ENCODE data around the gene CYLC2. TPM values are rescaled to one million over a fixed set of nuclear protein-coding genes. Genes with fewer than 3 reads are reported as not detected.

CYLC2 gene, protein sequence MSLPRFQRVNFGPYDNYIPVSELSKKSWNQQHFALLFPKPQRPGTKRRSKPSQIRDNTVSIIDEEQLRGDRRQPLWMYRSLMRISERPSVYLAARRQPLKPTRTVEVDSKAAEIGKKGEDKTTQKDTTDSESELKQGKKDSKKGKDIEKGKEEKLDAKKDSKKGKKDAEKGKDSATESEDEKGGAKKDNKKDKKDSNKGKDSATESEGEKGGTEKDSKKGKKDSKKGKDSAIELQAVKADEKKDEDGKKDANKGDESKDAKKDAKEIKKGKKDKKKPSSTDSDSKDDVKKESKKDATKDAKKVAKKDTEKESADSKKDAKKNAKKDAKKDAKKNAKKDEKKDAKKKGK
- polyA plus RNA-seq = not detected
- long read RNA-seq, donor 1 = 0 reads
- long read RNA-seq, donor 2 = 0 reads
- long read RNA-seq, donor 3 = 0 reads
- long read RNA-seq, donor 4 = 0 reads
- long read RNA-seq, donor 5 = 0 reads
- long read RNA-seq, donor 6 = 0 reads
- long read RNA-seq, donor 7 = 0 reads
- long read RNA-seq, donor 8 = 0 reads
- long read RNA-seq, donor 9 = 0 reads
- long read RNA-seq, donor 10 = 0 reads

- Histone ChIP-seq H3K27me3 (ENCODE audit: control insufficient read depth in 3 of 3, insufficient read depth in 3 of 3, low read length in 3 of 3) (no peaks in the 10 kb centered on the region), H3K4me1 (ENCODE audit: control insufficient read depth in 3 of 3, insufficient read depth in 2 of 3, low read depth in 1 of 3, low read length in 2 of 3) (no peaks in the 10 kb centered on the region), H3K9me3 (ENCODE audit: control insufficient read depth in 2 of 2, insufficient read depth in 1 of 2, low read depth in 1 of 2, low read length in 1 of 2) (no peaks in the 10 kb centered on the region), H3K4me3 (ENCODE audit: low read depth in 1 of 3, low read length in 3 of 3) (no peak within 1 kb of the TSS), H3K36me3 (ENCODE audit: control insufficient read depth in 3 of 3, insufficient read depth in 2 of 3, low read depth in 1 of 3, low read length in 3 of 3) (no peaks in the 10 kb centered on the region), H3K27ac (ENCODE audit: low read depth in 1 of 3, low read length in 2 of 3) (no peak within 1 kb of the TSS)
- no peak for FAIRE-seq
- no peak for DNase-seq
Measured at GRCh38 chr9:102995033-102995432, at the start of gene CYLC2. Gene CYLC2 (plus strand): TSS chr9:102995333. CDS start chr9:102995381, 48 bp downstream.

- H3K4me3 ChIP-seq (ENCODE audit: low read depth in 1 of 3, low read length in 3 of 3) = no peak overlapping the region
- H3K36me3 ChIP-seq (ENCODE audit: control insufficient read depth in 3 of 3, insufficient read depth in 2 of 3, low read depth in 1 of 3, low read length in 3 of 3) = no peaks in the 10 kb centered on the region
- FAIRE-seq (no peak), DNase-seq (no peak)
- 33 to 47% (median 36%) methylated on average over 2 of the region's 2 CpGs for WGBS, 3 donors
- H3K27me3 ChIP-seq (ENCODE audit: control insufficient read depth in 3 of 3, insufficient read depth in 3 of 3, low read length in 3 of 3) = no peaks in the 10 kb centered on the region
- no peak overlapping the region for H3K27ac ChIP-seq (ENCODE audit: low read depth in 1 of 3, low read length in 2 of 3)
- H3K4me1 ChIP-seq (ENCODE audit: control insufficient read depth in 3 of 3, insufficient read depth in 2 of 3, low read depth in 1 of 3, low read length in 2 of 3) = no peaks in the 10 kb centered on the region
- no peaks in the 10 kb centered on the region for H3K9me3 ChIP-seq (ENCODE audit: control insufficient read depth in 2 of 2, insufficient read depth in 1 of 2, low read depth in 1 of 2, low read length in 1 of 2)
Measured at GRCh38 chr9:102950346-102950745, 44.8 kb upstream of the CYLC2 start.

- H3K4me3 ChIP-seq (ENCODE audit: low read depth in 1 of 3, low read length in 3 of 3) = no peak overlapping the region
- H3K36me3 ChIP-seq (ENCODE audit: control insufficient read depth in 3 of 3, insufficient read depth in 2 of 3, low read depth in 1 of 3, low read length in 3 of 3) = no peaks in the 10 kb centered on the region
- no peaks in the 10 kb centered on the region for H3K27me3 ChIP-seq (ENCODE audit: control insufficient read depth in 3 of 3, insufficient read depth in 3 of 3, low read length in 3 of 3)
- WGBS, 3 donors = 87 to 94% (median 89%) methylated on average over 7 of the region's 7 CpGs
- H3K9me3 ChIP-seq (ENCODE audit: control insufficient read depth in 2 of 2, insufficient read depth in 1 of 2, low read depth in 1 of 2, low read length in 1 of 2) = peaks cover 0 to 22% of the 10 kb centered on the region in 2 donors
- no peak overlapping the region for H3K27ac ChIP-seq (ENCODE audit: low read depth in 1 of 3, low read length in 2 of 3)
- FAIRE-seq = no peak
- no peak for DNase-seq
- no peaks in the 10 kb centered on the region for H3K4me1 ChIP-seq (ENCODE audit: control insufficient read depth in 3 of 3, insufficient read depth in 2 of 3, low read depth in 1 of 3, low read length in 2 of 3)
Measured at GRCh38 chr9:102966999-102967398, 28.1 kb upstream of the CYLC2 start.

DNA sequence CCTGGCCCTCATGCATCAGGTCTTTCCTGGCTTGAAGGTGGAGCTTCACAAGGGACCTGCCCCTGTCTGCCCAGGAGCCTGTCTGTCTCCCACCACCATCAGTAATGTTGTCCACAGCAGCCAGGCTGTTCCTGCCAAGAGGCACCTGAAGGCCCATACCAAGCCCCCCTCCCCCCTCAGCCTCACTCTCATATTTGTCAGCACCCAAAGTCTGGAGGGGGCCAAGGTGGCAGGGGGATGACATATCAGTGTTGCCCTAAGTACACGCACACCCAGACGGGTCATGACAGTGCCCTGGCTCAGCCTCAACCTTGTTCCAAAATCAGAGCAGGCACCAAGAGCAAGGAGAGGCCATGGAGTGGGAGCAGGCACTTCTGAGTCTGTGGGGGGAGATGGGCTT lies 27.2 kb upstream of the CYLC2 start:
- H3K4me1 ChIP-seq (ENCODE audit: control insufficient read depth in 3 of 3, insufficient read depth in 2 of 3, low read depth in 1 of 3, low read length in 2 of 3) = no peaks in the 10 kb centered on the region
- no peaks in the 10 kb centered on the region for H3K27me3 ChIP-seq (ENCODE audit: control insufficient read depth in 3 of 3, insufficient read depth in 3 of 3, low read length in 3 of 3)
- no peak overlapping the region for H3K27ac ChIP-seq (ENCODE audit: low read depth in 1 of 3, low read length in 2 of 3)
- WGBS, 3 donors = 74 to 88% (median 84%) methylated on average over 2 of the region's 2 CpGs
- DNase-seq (no peak), FAIRE-seq (no peak)
- no peaks in the 10 kb centered on the region for H3K36me3 ChIP-seq (ENCODE audit: control insufficient read depth in 3 of 3, insufficient read depth in 2 of 3, low read depth in 1 of 3, low read length in 3 of 3)
- H3K9me3 ChIP-seq (ENCODE audit: control insufficient read depth in 2 of 2, insufficient read depth in 1 of 2, low read depth in 1 of 2, low read length in 1 of 2) = peaks cover 0 to 22% of the 10 kb centered on the region in 2 donors
- no peak overlapping the region for H3K4me3 ChIP-seq (ENCODE audit: low read depth in 1 of 3, low read length in 3 of 3)

GRCh38 chr9:102972780-102973179 lies 22.4 kb upstream of the CYLC2 start:
- no peaks in the 10 kb centered on the region for H3K27me3 ChIP-seq (ENCODE audit: control insufficient read depth in 3 of 3, insufficient read depth in 3 of 3, low read length in 3 of 3)
- no peaks in the 10 kb centered on the region for H3K4me1 ChIP-seq (ENCODE audit: control insufficient read depth in 3 of 3, insufficient read depth in 2 of 3, low read depth in 1 of 3, low read length in 2 of 3)
- DNase-seq = no peak
- H3K4me3 ChIP-seq (ENCODE audit: low read depth in 1 of 3, low read length in 3 of 3) = no peak overlapping the region
- peaks cover 0 to 12% of the 10 kb centered on the region in 2 donors for H3K9me3 ChIP-seq (ENCODE audit: control insufficient read depth in 2 of 2, insufficient read depth in 1 of 2, low read depth in 1 of 2, low read length in 1 of 2)
- no peak for FAIRE-seq
- 76 to 79% (median 79%) methylated on average over 2 of the region's 2 CpGs for WGBS, 3 donors
- H3K36me3 ChIP-seq (ENCODE audit: control insufficient read depth in 3 of 3, insufficient read depth in 2 of 3, low read depth in 1 of 3, low read length in 3 of 3) = no peaks in the 10 kb centered on the region
- no peak overlapping the region for H3K27ac ChIP-seq (ENCODE audit: low read depth in 1 of 3, low read length in 2 of 3)

DNA sequence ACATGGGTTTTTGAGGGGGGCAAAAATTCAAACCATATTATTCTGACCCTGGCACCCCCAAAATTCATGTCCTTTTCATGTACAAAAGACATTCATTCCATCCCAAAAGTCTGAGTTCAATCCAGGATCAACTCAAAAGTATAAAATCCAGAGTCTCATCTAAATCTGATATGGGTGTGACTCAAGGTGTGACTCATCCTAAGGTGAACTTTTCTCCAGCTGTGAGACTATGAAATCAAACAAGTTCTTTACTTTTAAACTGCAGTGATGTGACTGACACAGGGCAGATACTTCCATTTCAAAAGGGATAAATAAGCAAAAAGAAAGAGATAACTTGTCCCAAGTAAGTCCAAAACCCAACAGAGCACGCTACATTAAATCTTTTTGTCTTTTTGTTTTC lies 20.6 kb upstream of the CYLC2 start:
- FAIRE-seq = no peak

DNA sequence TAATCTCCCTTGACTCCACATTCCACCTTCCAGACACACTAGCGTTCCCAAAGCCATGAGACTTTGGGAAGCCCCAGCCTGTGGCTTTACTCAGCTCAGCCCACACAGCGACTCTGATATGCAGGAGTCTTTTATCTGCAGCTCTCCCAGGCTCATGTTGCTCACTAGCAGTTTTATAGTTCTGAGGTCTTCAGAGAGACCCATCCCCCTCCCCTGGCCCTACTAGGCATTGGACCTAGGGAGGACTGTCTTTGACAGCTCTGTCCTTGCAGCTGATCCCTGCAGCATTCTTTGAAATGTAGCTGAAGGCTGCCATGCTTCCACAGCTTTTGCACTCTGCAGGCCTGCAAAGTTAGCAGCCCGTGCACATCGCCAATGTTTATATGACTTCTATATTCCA lies 19.9 kb upstream of the CYLC2 start:
- Histone ChIP-seq H3K36me3 (ENCODE audit: control insufficient read depth in 3 of 3, insufficient read depth in 2 of 3, low read depth in 1 of 3, low read length in 3 of 3) (no peaks in the 10 kb centered on the region), H3K9me3 (ENCODE audit: control insufficient read depth in 2 of 2, insufficient read depth in 1 of 2, low read depth in 1 of 2, low read length in 1 of 2) (peaks cover 0 to 7% of the 10 kb centered on the region in 2 donors), H3K27ac (ENCODE audit: low read depth in 1 of 3, low read length in 2 of 3) (no peak overlapping the region), H3K4me3 (ENCODE audit: low read depth in 1 of 3, low read length in 3 of 3) (no peak overlapping the region), H3K27me3 (ENCODE audit: control insufficient read depth in 3 of 3, insufficient read depth in 3 of 3, low read length in 3 of 3) (no peaks in the 10 kb centered on the region), H3K4me1 (ENCODE audit: control insufficient read depth in 3 of 3, insufficient read depth in 2 of 3, low read depth in 1 of 3, low read length in 2 of 3) (no peaks in the 10 kb centered on the region)
- DNase-seq (no peak), FAIRE-seq (no peak)
- WGBS, 3 donors = 61 to 74% (median 73%) methylated on average over 4 of the region's 4 CpGs

More for the DNA sequence above, 20.6 kb upstream of the CYLC2 start:
- peak in 1 of 2 donors; percentile 25 for DNase-seq
- no peaks in the 10 kb centered on the region for H3K36me3 ChIP-seq (ENCODE audit: control insufficient read depth in 3 of 3, insufficient read depth in 2 of 3, low read depth in 1 of 3, low read length in 3 of 3)
- H3K27me3 ChIP-seq (ENCODE audit: control insufficient read depth in 3 of 3, insufficient read depth in 3 of 3, low read length in 3 of 3) = no peaks in the 10 kb centered on the region
- no peak overlapping the region for H3K27ac ChIP-seq (ENCODE audit: low read depth in 1 of 3, low read length in 2 of 3)
- 63 to 78% (median 67%) methylated on average over 1 of the region's 1 CpG for WGBS, 3 donors
- H3K4me1 ChIP-seq (ENCODE audit: control insufficient read depth in 3 of 3, insufficient read depth in 2 of 3, low read depth in 1 of 3, low read length in 2 of 3) = no peaks in the 10 kb centered on the region
- peaks cover 0 to 7% of the 10 kb centered on the region in 2 donors for H3K9me3 ChIP-seq (ENCODE audit: control insufficient read depth in 2 of 2, insufficient read depth in 1 of 2, low read depth in 1 of 2, low read length in 1 of 2)
- no peak overlapping the region for H3K4me3 ChIP-seq (ENCODE audit: low read depth in 1 of 3, low read length in 3 of 3)

DNA sequence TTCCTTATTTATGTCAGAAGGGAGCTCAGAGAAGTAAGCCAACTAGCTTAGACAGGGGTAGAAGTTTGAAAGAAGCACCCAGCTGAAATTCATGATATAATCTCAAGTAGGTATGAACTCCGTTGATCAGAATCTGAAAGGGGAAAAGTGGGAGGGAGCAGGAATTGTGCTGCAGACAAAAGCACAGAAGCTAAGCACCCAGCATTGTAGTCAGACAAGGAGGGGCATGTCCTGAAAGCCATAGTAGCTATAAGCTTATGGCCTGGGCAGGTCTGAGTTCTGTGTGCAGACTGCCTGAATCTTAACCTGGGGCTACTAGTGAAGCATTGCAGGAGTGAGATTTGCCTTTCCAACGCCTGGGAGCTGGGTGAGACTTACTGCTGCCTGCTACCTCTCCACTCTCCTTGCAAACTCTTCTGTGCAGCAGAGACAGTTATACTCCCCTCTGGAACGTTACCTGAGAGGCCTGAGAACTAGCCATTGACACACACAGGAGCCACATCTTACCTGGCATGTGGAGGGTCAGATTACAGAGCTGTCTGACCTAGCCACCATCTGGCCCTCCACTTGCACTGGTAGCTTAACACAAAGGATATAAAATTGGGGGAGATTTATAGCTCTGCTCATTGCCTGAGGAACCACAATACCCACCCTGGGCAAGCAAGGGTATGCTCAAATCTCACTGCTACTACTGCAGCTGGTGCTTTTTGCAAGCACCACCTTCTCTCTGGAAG lies 9.8 kb upstream of the CYLC2 start:
- 50 to 52% (median 52%) methylated on average over 3 of the region's 3 CpGs for WGBS, 3 donors
- FAIRE-seq = no peak
- no peak for DNase-seq
- Histone ChIP-seq H3K27me3 (ENCODE audit: control insufficient read depth in 3 of 3, insufficient read depth in 3 of 3, low read length in 3 of 3) (no peaks in the 10 kb centered on the region), H3K36me3 (ENCODE audit: control insufficient read depth in 3 of 3, insufficient read depth in 2 of 3, low read depth in 1 of 3, low read length in 3 of 3) (no peaks in the 10 kb centered on the region), H3K4me1 (ENCODE audit: control insufficient read depth in 3 of 3, insufficient read depth in 2 of 3, low read depth in 1 of 3, low read length in 2 of 3) (no peaks in the 10 kb centered on the region), H3K27ac (ENCODE audit: low read depth in 1 of 3, low read length in 2 of 3) (no peak overlapping the region), H3K4me3 (ENCODE audit: low read depth in 1 of 3, low read length in 3 of 3) (no peak overlapping the region), H3K9me3 (ENCODE audit: control insufficient read depth in 2 of 2, insufficient read depth in 1 of 2, low read depth in 1 of 2, low read length in 1 of 2) (no peaks in the 10 kb centered on the region)
